Upper lobe of left lung (tissue), 6 donors: Measurements from ENCODE around the gene VPS13D. TPM values are rescaled to one million over a fixed set of nuclear protein-coding genes. Genes with fewer than 3 reads are reported as not detected.

Experiments used
- ATAC-seq, 2 donors: fragments of 200-7000 bp; cut with Tn5 transposase; one replicate each; pipeline ENCODE4 v1.9.1; 2022; ENCODE audit warnings: mild to moderate bottlenecking in 2 of 2, moderate library complexity in 2 of 2; ENCODE audit not compliant: low FRiP score in 2 of 2
- DNase-seq, 2 donors: peaks; one replicate each; pipeline ENCODE4 v3.0.0-alpha.2; 2019 to 2020
- H3K27ac ChIP-seq, 4 donors: fragments of 200-600 bp; sonication (generic); one replicate each; pipeline ENCODE4 v1.5.1; 2016 to 2019
- H3K27me3 ChIP-seq, 4 donors: fragments of 200-600 bp; sonication (generic); one replicate each; pipeline ENCODE4 v1.5.1; 2017 to 2019
- H3K36me3 ChIP-seq, 4 donors: fragments of 200-600 bp; sonication (generic); one replicate each; pipeline ENCODE4 v1.5.1; 2016 to 2019
- H3K4me1 ChIP-seq, 4 donors: fragments of 200-600 bp; sonication (generic); one replicate each; pipeline ENCODE4 v1.5.1; 2018 to 2019
- H3K4me3 ChIP-seq, 4 donors: fragments of 200-600 bp; sonication (generic); one replicate each; pipeline ENCODE4 v1.5.1; 2017 to 2019; ENCODE audit warnings: mild to moderate bottlenecking in 2 of 4, moderate library complexity in 1 of 4
- H3K9me3 ChIP-seq, 4 donors: fragments of 200-600 bp; sonication (generic); one replicate each; pipeline ENCODE4 v1.5.1; 2018 to 2019
- EP300 ChIP-seq, 4 donors: sonication (generic); formaldehyde crosslinking; IDR thresholded peaks; one replicate each; pipeline ENCODE4 v1.5.1; 2017; ENCODE audit warnings: antibody characterized with exemption in 4 of 4, control low read depth in 2 of 4
- POLR2A ChIP-seq, 4 donors: fragments of 450-650 bp; IDR thresholded peaks; one replicate each; pipeline ENCODE4 v1.5.1; 2016 to 2017; ENCODE audit warnings: antibody characterized with exemption in 4 of 4, mild to moderate bottlenecking in 2 of 4
- POLR2AphosphoS5 ChIP-seq, 2 donors: sonication (generic); formaldehyde crosslinking; IDR thresholded peaks; one replicate each; pipeline ENCODE4 v1.5.1; 2017; ENCODE audit warnings: antibody characterized with exemption in 2 of 2
- WGBS, 2 donors: methylation state at CpG; one replicate each; pipeline ENCODE4 v1.1.5; 2017 to 2018; 5-methylcytosine and 5-hydroxymethylcytosine counted together
- total RNA-seq, 6 donors: library from RNA; depleted of rRNA in 4 of 6; stranded (reverse); fragments of >200 nt in 4 of 6; gene quantifications; one replicate each; pipeline versions ENCODE4 v1.1.0 to v1.2.1, GENCODE V29; 2016 to 2021
- TF ChIP-seq, protein P1 (sequence below), 6 experiments: fragments of 450-650 bp in 4 of 6; fragments of 200-600 bp in 2 of 6; sonication (generic) in 2 of 6; IDR thresholded peaks; one replicate each; pipeline ENCODE4 v1.5.1; 2016 to 2019; ENCODE audit warnings: antibody characterized with exemption in 6 of 6
- donor health status: DM: no; HTN: no; CAD: no; lungs with moderate emphysema.
- donor health status: DM: no; HTN: yes; CAD: no; lungs with severe emphysema.

The VPS13D gene
- total RNA-seq, 6 donors from 2014 or later, result 54.9 to 181 (median 87.9) TPM

DNA sequence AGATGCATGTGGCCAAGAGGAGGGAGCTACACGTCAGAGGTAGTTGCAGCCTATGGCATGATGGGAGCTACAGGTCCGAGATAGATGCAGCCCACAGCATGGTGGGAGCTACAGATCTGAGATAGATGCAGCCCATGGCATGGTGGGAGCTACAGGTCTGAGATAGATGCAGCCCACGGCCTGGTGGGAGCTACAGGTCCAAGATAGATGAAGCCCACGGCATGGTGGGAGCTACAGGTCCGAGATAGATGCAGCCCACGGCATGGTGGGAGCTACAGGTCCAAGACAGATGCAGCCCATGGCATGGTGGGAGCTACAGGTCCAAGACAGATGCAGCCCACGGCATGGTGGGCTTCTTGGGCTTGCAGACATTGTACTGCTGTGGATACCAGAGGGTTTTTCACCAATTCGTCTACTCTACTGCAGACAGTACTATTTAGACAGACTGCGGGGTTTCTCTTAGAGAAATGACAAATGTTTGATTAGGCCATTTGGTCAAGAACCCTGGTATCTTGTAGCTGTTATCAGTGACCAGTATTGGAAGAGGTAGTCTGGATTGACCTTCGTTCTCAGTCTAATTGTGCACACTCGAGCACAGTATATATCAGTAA, 260.8 kb downstream of the VPS13D start:
- Histone ChIP-seq H3K36me3 (peaks cover 0 to 5% (median 2%) of the 10 kb centered on the region in 4 donors), H3K27me3 (no peaks in the 10 kb centered on the region), H3K4me1 (peaks cover 13 to 21% (median 17%) of the 10 kb centered on the region in 4 donors), H3K27ac (no peak overlapping the region), H3K9me3 (no peaks in the 10 kb centered on the region), H3K4me3 (no peak overlapping the region)
- TF ChIP-seq POLR2A (IDR thresholded peaks at IDR 0.05), result no peak
- TF ChIP-seq, protein P1, sequence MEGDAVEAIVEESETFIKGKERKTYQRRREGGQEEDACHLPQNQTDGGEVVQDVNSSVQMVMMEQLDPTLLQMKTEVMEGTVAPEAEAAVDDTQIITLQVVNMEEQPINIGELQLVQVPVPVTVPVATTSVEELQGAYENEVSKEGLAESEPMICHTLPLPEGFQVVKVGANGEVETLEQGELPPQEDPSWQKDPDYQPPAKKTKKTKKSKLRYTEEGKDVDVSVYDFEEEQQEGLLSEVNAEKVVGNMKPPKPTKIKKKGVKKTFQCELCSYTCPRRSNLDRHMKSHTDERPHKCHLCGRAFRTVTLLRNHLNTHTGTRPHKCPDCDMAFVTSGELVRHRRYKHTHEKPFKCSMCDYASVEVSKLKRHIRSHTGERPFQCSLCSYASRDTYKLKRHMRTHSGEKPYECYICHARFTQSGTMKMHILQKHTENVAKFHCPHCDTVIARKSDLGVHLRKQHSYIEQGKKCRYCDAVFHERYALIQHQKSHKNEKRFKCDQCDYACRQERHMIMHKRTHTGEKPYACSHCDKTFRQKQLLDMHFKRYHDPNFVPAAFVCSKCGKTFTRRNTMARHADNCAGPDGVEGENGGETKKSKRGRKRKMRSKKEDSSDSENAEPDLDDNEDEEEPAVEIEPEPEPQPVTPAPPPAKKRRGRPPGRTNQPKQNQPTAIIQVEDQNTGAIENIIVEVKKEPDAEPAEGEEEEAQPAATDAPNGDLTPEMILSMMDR (IDR thresholded peaks at IDR 0.05), result no peak
- TF ChIP-seq POLR2AphosphoS5 (IDR thresholded peaks at IDR 0.05), result no peak
- TF ChIP-seq EP300 (IDR thresholded peaks at IDR 0.05), result no peak
- ATAC-seq (no peak), DNase-seq (no peak)
- 94% methylated on average over 10 to 11 of the region's 11 CpGs for WGBS, 2 donors

DNA sequence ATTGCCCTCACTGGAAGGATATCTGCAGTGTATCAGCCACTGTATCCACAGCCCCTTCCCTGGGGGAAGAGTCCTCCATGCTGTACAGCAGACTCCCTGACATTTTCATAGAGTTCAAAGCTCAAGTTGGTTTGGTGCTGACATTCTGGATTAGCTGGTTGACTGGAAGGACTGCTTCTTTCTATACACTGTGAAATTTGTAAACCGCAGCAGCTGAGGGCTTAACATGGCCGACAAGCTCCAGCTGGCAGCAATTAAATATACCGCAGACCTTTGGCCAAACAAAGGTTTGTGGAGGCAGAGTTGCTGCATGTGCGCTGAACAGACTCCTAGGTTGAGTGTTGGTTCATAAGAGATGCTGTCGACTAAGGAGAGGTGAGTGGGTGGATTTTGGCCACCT, 261.8 kb downstream of the VPS13D start:
- no peak for DNase-seq
- peak overlapping the region in 1 of 4 donors; percentile 12 for H3K27ac ChIP-seq
- no peaks in the 10 kb centered on the region for H3K9me3 ChIP-seq
- H3K27me3 ChIP-seq, result no peaks in the 10 kb centered on the region
- TF ChIP-seq POLR2AphosphoS5 (IDR thresholded peaks at IDR 0.05) (no peak), EP300 (IDR thresholded peaks at IDR 0.05) (no peak), POLR2A (IDR thresholded peaks at IDR 0.05) (no peak)
- TF ChIP-seq, protein P1 (IDR thresholded peaks at IDR 0.05), result no peak
- H3K36me3 ChIP-seq, result peaks cover 0 to 4% (median under 1%) of the 10 kb centered on the region in 4 donors
- ATAC-seq, result no peak
- peaks cover 11 to 21% (median 16%) of the 10 kb centered on the region in 4 donors for H3K4me1 ChIP-seq
- WGBS, 2 donors, result 94 to 100% methylated on average over 5 of the region's 5 CpGs
- H3K4me3 ChIP-seq, result no peak overlapping the region

DNA sequence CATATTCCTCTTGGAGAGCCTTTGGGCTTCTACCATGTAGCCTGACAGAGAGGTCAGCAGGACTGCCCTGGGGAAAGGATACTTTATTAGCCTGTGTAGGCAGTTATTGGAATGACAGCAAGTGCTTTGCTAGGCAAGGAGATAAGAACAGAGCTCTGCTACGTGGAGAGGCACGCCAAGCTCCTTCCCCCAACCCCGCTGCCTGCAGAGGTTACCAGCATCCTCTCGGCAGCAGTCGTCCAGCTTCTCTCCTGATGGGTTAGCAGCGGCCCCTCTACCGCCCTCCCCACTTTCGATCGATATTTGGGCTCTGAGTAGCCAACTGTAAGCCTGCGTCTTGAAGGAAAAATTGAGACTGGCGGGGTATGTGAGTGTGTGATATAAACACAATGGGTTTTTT, 265.9 kb downstream of the VPS13D start:
- no peak for ATAC-seq
- TF ChIP-seq EP300 (IDR thresholded peaks at IDR 0.05), result no peak
- TF ChIP-seq, protein P1 (IDR thresholded peaks at IDR 0.05), result no peak
- no peak for TF ChIP-seq POLR2A (IDR thresholded peaks at IDR 0.05)
- TF ChIP-seq POLR2AphosphoS5 (IDR thresholded peaks at IDR 0.05), result no peak
- WGBS, 2 donors, result 90 to 92% methylated on average over 11 of the region's 11 CpGs
- Histone ChIP-seq H3K27me3 (no peaks in the 10 kb centered on the region), H3K4me1 (peaks cover 10 to 18% (median 17%) of the 10 kb centered on the region in 4 donors), H3K27ac (peak overlapping the region in 3 of 4 donors; percentile 13 to 71 (median 66)), H3K4me3 (no peak overlapping the region), H3K36me3 (peaks cover 7 to 33% (median 12%) of the 10 kb centered on the region in 4 donors), H3K9me3 (no peaks in the 10 kb centered on the region)
- DNase-seq, result no peak

DNA sequence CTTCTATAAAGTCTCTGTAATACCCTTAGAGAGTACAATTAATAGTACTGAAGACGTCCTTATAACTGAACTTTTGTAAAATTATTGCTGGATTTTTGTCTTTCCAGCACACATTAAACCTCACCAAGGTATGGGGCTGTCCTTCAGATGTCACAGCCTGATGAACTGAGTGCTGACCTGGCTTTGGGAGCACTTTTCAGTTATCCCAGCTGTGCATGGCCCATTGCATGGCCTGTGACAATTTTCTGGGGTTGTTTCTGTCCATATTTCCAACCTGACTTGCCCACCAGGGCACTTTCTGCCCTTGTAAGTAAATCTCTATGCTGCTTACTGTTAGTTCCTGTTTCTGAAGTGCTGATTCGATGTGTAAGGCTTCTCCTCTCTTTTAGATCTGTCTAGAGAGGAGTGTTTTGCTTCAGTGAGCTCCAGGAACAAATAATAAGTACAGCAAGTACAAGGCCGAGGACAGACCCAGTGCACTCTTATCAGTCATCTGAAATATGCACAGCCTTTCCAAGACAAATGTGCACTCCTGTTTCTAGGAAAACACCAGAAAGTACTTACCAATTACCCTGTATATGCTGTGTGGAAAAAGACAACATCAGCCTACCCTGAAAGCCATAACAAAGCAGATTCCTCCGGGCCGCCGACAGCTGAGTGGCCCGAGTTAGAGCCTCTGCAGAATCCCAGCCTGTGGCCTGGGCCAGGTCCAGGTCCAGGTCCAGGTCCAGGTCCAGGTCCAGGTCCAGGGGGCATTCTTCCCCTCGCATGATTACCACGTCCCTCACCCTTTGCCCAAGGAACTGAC, 266.5 kb downstream of the VPS13D start:
- no peaks in the 10 kb centered on the region for H3K9me3 ChIP-seq
- H3K27ac ChIP-seq, result peak overlapping the region; percentile 13 to 71 (median 56)
- DNase-seq, result no peak
- ATAC-seq, result peak; percentile 50 to 72
- peaks cover 10 to 18% (median 17%) of the 10 kb centered on the region in 4 donors for H3K4me1 ChIP-seq
- H3K36me3 ChIP-seq, result peaks cover 7 to 29% (median 12%) of the 10 kb centered on the region in 4 donors
- 53 to 61% methylated on average over 9 of the region's 9 CpGs for WGBS, 2 donors
- no peaks in the 10 kb centered on the region for H3K27me3 ChIP-seq
- peak in 1 of 4 donors; percentile 54 for TF ChIP-seq EP300 (IDR thresholded peaks at IDR 0.05)
- TF ChIP-seq, protein P1 (IDR thresholded peaks at IDR 0.05), result no peak
- no peak for TF ChIP-seq POLR2A (IDR thresholded peaks at IDR 0.05)
- H3K4me3 ChIP-seq, result no peak overlapping the region
